ENCODE measurements around the gene SYNE1.
"Not testable (repeated sequence)": the region's sequence is repeated elsewhere in the genome, so short reads cannot be mapped to it uniquely, and the experiment has no call there.

Gene SYNE1

GRCh38 chr6:152566103-152566875 lies 70.9 kb downstream of the SYNE1 start:
- peak; percentile 46 for DNase-seq (ENCODE audit: low spot score)

- DNase-seq (ENCODE audit: low spot score) = no peak
These were observed 74.0 kb downstream of the SYNE1 start for GRCh38 chr6:152563177-152563576.

GRCh38 chr6:152558798-152559197 lies 78.4 kb downstream of the SYNE1 start:
- DNase-seq (ENCODE audit: low spot score) = not testable (repeated sequence)

GRCh38 chr6:152557502-152557901 lies 79.7 kb downstream of the SYNE1 start:
- DNase-seq (ENCODE audit: low spot score) = no peak

- no peak for DNase-seq (ENCODE audit: low spot score)
These were observed 82.3 kb downstream of the SYNE1 start for GRCh38 chr6:152554851-152555250.

- peak; percentile 76 for DNase-seq (ENCODE audit: low spot score)
These were observed 84.4 kb downstream of the SYNE1 start for GRCh38 chr6:152552616-152553209.

GRCh38 chr6:152543519-152543918 lies 93.6 kb downstream of the SYNE1 start:
- DNase-seq (ENCODE audit: low spot score) = no peak

- no peak for DNase-seq (ENCODE audit: low spot score)
These were observed 96.8 kb downstream of the SYNE1 start for GRCh38 chr6:152540381-152540780.

- DNase-seq (ENCODE audit: low spot score) = no peak
These were observed 102.6 kb downstream of the SYNE1 start for GRCh38 chr6:152534541-152534940.

GRCh38 chr6:152532556-152533422 lies 104.4 kb downstream of the SYNE1 start:
- DNase-seq (ENCODE audit: low spot score) = no peak

GRCh38 chr6:152531659-152532058 lies 105.5 kb downstream of the SYNE1 start:
- no peak for DNase-seq (ENCODE audit: low spot score)

GRCh38 chr6:152529369-152529768 lies 107.8 kb downstream of the SYNE1 start:
- DNase-seq (ENCODE audit: low spot score) = no peak

GRCh38 chr6:152514120-152514519 lies 123.0 kb downstream of the SYNE1 start:
- DNase-seq (ENCODE audit: low spot score) = not testable (repeated sequence)

GRCh38 chr6:152509916-152510315 lies 127.2 kb downstream of the SYNE1 start:
- no peak for DNase-seq (ENCODE audit: low spot score)

- DNase-seq (ENCODE audit: low spot score) = no peak
These were observed 128.7 kb downstream of the SYNE1 start for GRCh38 chr6:152508477-152508876.

GRCh38 chr6:152503546-152503945 lies 133.6 kb downstream of the SYNE1 start:
- no peak for DNase-seq (ENCODE audit: low spot score)

GRCh38 chr6:152502421-152503188 lies 134.6 kb downstream of the SYNE1 start:
- DNase-seq (ENCODE audit: low spot score) = no peak

GRCh38 chr6:152499931-152500330 lies 137.2 kb downstream of the SYNE1 start:
- DNase-seq (ENCODE audit: low spot score) = no peak

- no peak for DNase-seq (ENCODE audit: low spot score)
These were observed 140.4 kb downstream of the SYNE1 start for GRCh38 chr6:152496731-152497130.

- not testable (repeated sequence) for DNase-seq (ENCODE audit: low spot score)
These were observed 141.7 kb downstream of the SYNE1 start for GRCh38 chr6:152495456-152495855.

- DNase-seq (ENCODE audit: low spot score) = not testable (repeated sequence)
These were observed 144.9 kb downstream of the SYNE1 start for GRCh38 chr6:152492281-152492680.

- not testable (repeated sequence) for DNase-seq (ENCODE audit: low spot score)
These were observed 145.7 kb downstream of the SYNE1 start for GRCh38 chr6:152491501-152491900.

Data from D341Med (cell line).